Activated naive CD8-positive, alpha-beta T cell treated with anti-CD3 and anti-CD28 coated beads, Interleukin-2, amount 50 U/mL, for 24 hours (primary cell): ENCODE results near the gene PDE1C.

Experiments used
- ATAC-seq: fragments of 150-1000 bp; cut with Tn5 transposase; one replicate; pipeline ENCODE4 v1.10.0; 2021
- DNase-seq: peaks from one replicate; pipeline ENCODE4 v3.0.0; 2021
- H3K27ac Mint-ChIP-seq: one replicate; pipeline ENCODE4 v1.8.0; 2021; ENCODE audit warnings: mild to moderate bottlenecking, mixed read lengths
- H3K27me3 Mint-ChIP-seq: one replicate; pipeline ENCODE4 v1.8.0; 2021; ENCODE audit warnings: mixed read lengths
- H3K36me3 Mint-ChIP-seq: one replicate; pipeline ENCODE4 v1.8.0; 2021; ENCODE audit warnings: low read depth, mixed read lengths
- H3K4me1 Mint-ChIP-seq: one replicate; pipeline ENCODE4 v1.8.0; 2021; ENCODE audit warnings: mixed read lengths
- H3K4me3 Mint-ChIP-seq: one replicate; pipeline ENCODE4 v1.8.0; 2021; ENCODE audit warnings: mild to moderate bottlenecking, moderate library complexity, mixed read lengths
- H3K9me3 Mint-ChIP-seq: one replicate; pipeline ENCODE4 v1.8.0; 2021; ENCODE audit warnings: mixed read lengths

PDE1C gene

GRCh38 chr7:31970501-31970900, 99.7 kb downstream of the PDE1C start:
- Mint-ChIP-seq H3K27me3 (no peaks in the 10 kb centered on the region), H3K4me1 (no peaks in the 10 kb centered on the region), H3K4me3 (no peak overlapping the region), H3K27ac (no peak overlapping the region), H3K9me3 (peaks cover 3% of the 10 kb centered on the region), H3K36me3 (no peaks in the 10 kb centered on the region)
- ATAC-seq = no peak
- no peak for DNase-seq

- ATAC-seq (no peak), DNase-seq (no peak)
- H3K27me3 Mint-ChIP-seq = no peaks in the 10 kb centered on the region
- H3K27ac Mint-ChIP-seq = no peak overlapping the region
- no peaks in the 10 kb centered on the region for H3K36me3 Mint-ChIP-seq
- no peak overlapping the region for H3K4me3 Mint-ChIP-seq
- peaks cover 4% of the 10 kb centered on the region for H3K9me3 Mint-ChIP-seq
- H3K4me1 Mint-ChIP-seq = no peaks in the 10 kb centered on the region
Measured at GRCh38 chr7:31963569-31964175, 106.5 kb downstream of the PDE1C start.

GRCh38 chr7:31962246-31962645, 108.0 kb downstream of the PDE1C start:
- Mint-ChIP-seq H3K9me3 (peaks cover 4% of the 10 kb centered on the region), H3K4me3 (no peak overlapping the region), H3K4me1 (no peaks in the 10 kb centered on the region), H3K27me3 (no peaks in the 10 kb centered on the region), H3K36me3 (no peaks in the 10 kb centered on the region), H3K27ac (no peak overlapping the region)
- ATAC-seq (no peak), DNase-seq (no peak)

- H3K9me3 Mint-ChIP-seq = no peaks in the 10 kb centered on the region
- ATAC-seq (no peak), DNase-seq (no peak)
- H3K27ac Mint-ChIP-seq = no peak overlapping the region
- no peaks in the 10 kb centered on the region for H3K36me3 Mint-ChIP-seq
- H3K27me3 Mint-ChIP-seq = no peaks in the 10 kb centered on the region
- H3K4me1 Mint-ChIP-seq = no peaks in the 10 kb centered on the region
- no peak overlapping the region for H3K4me3 Mint-ChIP-seq
Measured at GRCh38 chr7:31958226-31958625, 112.0 kb downstream of the PDE1C start.

- Mint-ChIP-seq H3K4me1 (no peaks in the 10 kb centered on the region), H3K4me3 (no peak overlapping the region), H3K27me3 (no peaks in the 10 kb centered on the region), H3K27ac (no peak overlapping the region), H3K36me3 (no peaks in the 10 kb centered on the region), H3K9me3 (no peaks in the 10 kb centered on the region)
- ATAC-seq (no peak), DNase-seq (no peak)
Measured at GRCh38 chr7:31957756-31958155, 112.5 kb downstream of the PDE1C start.

GRCh38 chr7:31957090-31957720, 113.0 kb downstream of the PDE1C start:
- no peak overlapping the region for H3K4me3 Mint-ChIP-seq
- H3K9me3 Mint-ChIP-seq = no peaks in the 10 kb centered on the region
- H3K36me3 Mint-ChIP-seq = no peaks in the 10 kb centered on the region
- no peak for DNase-seq
- H3K27me3 Mint-ChIP-seq = no peaks in the 10 kb centered on the region
- H3K4me1 Mint-ChIP-seq = no peaks in the 10 kb centered on the region
- H3K27ac Mint-ChIP-seq = no peak overlapping the region
- no peak for ATAC-seq

- DNase-seq (no peak), ATAC-seq (no peak)
- H3K4me1 Mint-ChIP-seq = no peaks in the 10 kb centered on the region
- no peaks in the 10 kb centered on the region for H3K9me3 Mint-ChIP-seq
- H3K27ac Mint-ChIP-seq = no peak overlapping the region
- no peaks in the 10 kb centered on the region for H3K27me3 Mint-ChIP-seq
- no peaks in the 10 kb centered on the region for H3K36me3 Mint-ChIP-seq
- no peak overlapping the region for H3K4me3 Mint-ChIP-seq
Measured at GRCh38 chr7:31955641-31956040, 114.6 kb downstream of the PDE1C start.

GRCh38 chr7:31955021-31955420, 115.2 kb downstream of the PDE1C start:
- no peak for DNase-seq
- Mint-ChIP-seq H3K4me3 (no peak overlapping the region), H3K36me3 (no peaks in the 10 kb centered on the region), H3K27ac (no peak overlapping the region), H3K9me3 (no peaks in the 10 kb centered on the region), H3K4me1 (no peaks in the 10 kb centered on the region), H3K27me3 (no peaks in the 10 kb centered on the region)
- no peak for ATAC-seq

- H3K27ac Mint-ChIP-seq = no peak overlapping the region
- H3K36me3 Mint-ChIP-seq = no peaks in the 10 kb centered on the region
- H3K4me3 Mint-ChIP-seq = no peak overlapping the region
- no peak for ATAC-seq
- H3K4me1 Mint-ChIP-seq = no peaks in the 10 kb centered on the region
- H3K27me3 Mint-ChIP-seq = no peaks in the 10 kb centered on the region
- H3K9me3 Mint-ChIP-seq = no peaks in the 10 kb centered on the region
- DNase-seq = no peak
Measured at GRCh38 chr7:31954500-31954899, 115.7 kb downstream of the PDE1C start.

GRCh38 chr7:31953432-31953831, 116.8 kb downstream of the PDE1C start:
- DNase-seq = no peak
- H3K9me3 Mint-ChIP-seq = no peaks in the 10 kb centered on the region
- no peaks in the 10 kb centered on the region for H3K27me3 Mint-ChIP-seq
- no peaks in the 10 kb centered on the region for H3K4me1 Mint-ChIP-seq
- no peak for ATAC-seq
- H3K36me3 Mint-ChIP-seq = no peaks in the 10 kb centered on the region
- H3K27ac Mint-ChIP-seq = no peak overlapping the region
- H3K4me3 Mint-ChIP-seq = no peak overlapping the region

GRCh38 chr7:31950091-31950755, 120.0 kb downstream of the PDE1C start:
- no peak overlapping the region for H3K4me3 Mint-ChIP-seq
- no peaks in the 10 kb centered on the region for H3K36me3 Mint-ChIP-seq
- no peak overlapping the region for H3K27ac Mint-ChIP-seq
- DNase-seq (no peak), ATAC-seq (no peak)
- H3K4me1 Mint-ChIP-seq = no peaks in the 10 kb centered on the region
- H3K9me3 Mint-ChIP-seq = no peaks in the 10 kb centered on the region
- no peaks in the 10 kb centered on the region for H3K27me3 Mint-ChIP-seq

GRCh38 chr7:31948029-31948428, 122.2 kb downstream of the PDE1C start:
- ATAC-seq (no peak), DNase-seq (no peak)
- H3K4me3 Mint-ChIP-seq = no peak overlapping the region

GRCh38 chr7:31940167-31940566, 130.0 kb downstream of the PDE1C start:
- no peaks in the 10 kb centered on the region for H3K4me1 Mint-ChIP-seq
- no peak overlapping the region for H3K4me3 Mint-ChIP-seq
- H3K27me3 Mint-ChIP-seq = no peaks in the 10 kb centered on the region
- ATAC-seq (no peak), DNase-seq (no peak)
- no peaks in the 10 kb centered on the region for H3K36me3 Mint-ChIP-seq
- no peak overlapping the region for H3K27ac Mint-ChIP-seq
- H3K9me3 Mint-ChIP-seq = peaks cover 5% of the 10 kb centered on the region

More at GRCh38 chr7:31948029-31948428, 122.2 kb downstream of the PDE1C start:
- Mint-ChIP-seq H3K27me3 (no peaks in the 10 kb centered on the region), H3K4me1 (no peaks in the 10 kb centered on the region), H3K27ac (no peak overlapping the region), H3K36me3 (no peaks in the 10 kb centered on the region), H3K9me3 (peaks cover 5% of the 10 kb centered on the region)

GRCh38 chr7:31939076-31939475, 131.1 kb downstream of the PDE1C start:
- no peak for DNase-seq
- peaks cover 3% of the 10 kb centered on the region for H3K9me3 Mint-ChIP-seq
- H3K4me1 Mint-ChIP-seq = no peaks in the 10 kb centered on the region
- no peaks in the 10 kb centered on the region for H3K36me3 Mint-ChIP-seq
- H3K27me3 Mint-ChIP-seq = no peaks in the 10 kb centered on the region
- no peak overlapping the region for H3K4me3 Mint-ChIP-seq
- H3K27ac Mint-ChIP-seq = no peak overlapping the region
- no peak for ATAC-seq

GRCh38 chr7:31938650-31939049, 131.6 kb downstream of the PDE1C start:
- Mint-ChIP-seq H3K4me3 (no peak overlapping the region), H3K9me3 (no peaks in the 10 kb centered on the region), H3K27ac (no peak overlapping the region), H3K4me1 (no peaks in the 10 kb centered on the region), H3K36me3 (no peaks in the 10 kb centered on the region), H3K27me3 (no peaks in the 10 kb centered on the region)
- DNase-seq (no peak), ATAC-seq (no peak)
